ENCODE measurements around the gene AFMID.
A peak's percentile ranks its signal among the peaks of the same experiment; 100 is the strongest.

- peak; percentile 18 for TF ChIP-seq POLR2AphosphoS5 (IDR thresholded peaks at IDR 0.05; ENCODE audit: insufficient read depth, low read depth, low read length)
- no peak for TF ChIP-seq CTCF (IDR thresholded peaks at IDR 0.05; ENCODE audit: extremely low read depth in 1 of 2, insufficient read depth in 1 of 2, low read depth in 1 of 2, low read length in 2 of 2)
- TF ChIP-seq FOS (IDR thresholded peaks at IDR 0.05; ENCODE audit: borderline replicate concordance, insufficient read depth, low read length) = no peak
- no peak for TF ChIP-seq MAX (IDR thresholded peaks at IDR 0.05; ENCODE audit: insufficient read depth, insufficient read length)
- no peak for TF ChIP-seq POLR2A (IDR thresholded peaks at IDR 0.05; ENCODE audit: low read depth, low read length)
Measured at GRCh38 chr17:78172249-78173051, 14.7 kb upstream of the AFMID start.
